Large intestine (tissue), 1 donor: Measurements from ENCODE around the gene WDR18. TPM values are rescaled to one million over a fixed set of nuclear protein-coding genes. Genes with fewer than 3 reads are reported as not detected.

ENCODE experiments used
- polyA plus RNA-seq: library from polyadenylated mRNA; unstranded; fragments of 120-200 nt; gene quantifications from one replicate; pipeline ENCODE4 v1.2.1, GENCODE V29; 2013

Gene WDR18
- polyA plus RNA-seq, 1 donor = 33.7 TPM

Other genes with a start within 250 kb of the WDR18 start
- gene MISP, start 233.2 kb upstream of the WDR18 start, polyA plus RNA-seq = 200 TPM
- 240 TPM for gene PTBP1, start 186.9 kb upstream of the WDR18 start, polyA plus RNA-seq
- 5.2 TPM for gene PLPPR3, start 162.4 kb upstream of the WDR18 start, polyA plus RNA-seq
- gene AZU1, start 156.5 kb upstream of the WDR18 start, polyA plus RNA-seq = 0.33 TPM
- 0.22 TPM for gene PRTN3, start 143.3 kb upstream of the WDR18 start, polyA plus RNA-seq
- 0.09 TPM for gene ELANE, start 132.0 kb upstream of the WDR18 start, polyA plus RNA-seq
- 6.1 TPM for gene CFD, start 124.7 kb upstream of the WDR18 start, polyA plus RNA-seq
- 41.7 TPM for gene MED16, start 91.2 kb upstream of the WDR18 start, polyA plus RNA-seq
- gene RNU6-9, start 90.9 kb upstream of the WDR18 start, polyA plus RNA-seq = not detected
- 44.0 TPM for gene R3HDM4, start 71.1 kb upstream of the WDR18 start, polyA plus RNA-seq
- gene KISS1R, start 67.0 kb upstream of the WDR18 start, polyA plus RNA-seq = 0.33 TPM
- 187 TPM for gene ARID3A, start 58.3 kb upstream of the WDR18 start, polyA plus RNA-seq
- gene GRIN3B, start 16.1 kb downstream of the WDR18 start, polyA plus RNA-seq = 0.22 TPM
- gene TMEM259, start 36.8 kb downstream of the WDR18 start, polyA plus RNA-seq = 144 TPM
- not detected for gene RNU6-2, start 37.2 kb downstream of the WDR18 start, polyA plus RNA-seq
- 31.5 TPM for gene CNN2, start 42.3 kb downstream of the WDR18 start, polyA plus RNA-seq
- 5.7 TPM for gene ABCA7, start 55.8 kb downstream of the WDR18 start, polyA plus RNA-seq
- 14.0 TPM for gene ARHGAP45, start 82.8 kb downstream of the WDR18 start, polyA plus RNA-seq
- 130 TPM for gene POLR2E, start 111.0 kb downstream of the WDR18 start, polyA plus RNA-seq
- gene GPX4, start 119.6 kb downstream of the WDR18 start, polyA plus RNA-seq = 394 TPM
- 25.1 TPM for gene SBNO2, start 189.9 kb downstream of the WDR18 start, polyA plus RNA-seq
- 67.1 TPM for gene STK11, start 221.4 kb downstream of the WDR18 start, polyA plus RNA-seq